SK-N-SH treated with all-trans-retinoic acid at 6 μM for 48 hours (cell line): ENCODE results near the gene ZNF764.
A peak's percentile ranks its signal among the peaks of the same experiment; 100 is the strongest.

ENCODE experiments used
- ATAC-seq: fragments of 200-7000 bp; cut with Tn5 transposase; 3 replicates; pipeline ENCODE4 v1.9.1; 2020; ENCODE audit warnings: mild to moderate bottlenecking, moderate library complexity
- ARNTL ChIP-seq: fragments of 450-650 bp; formaldehyde crosslinking; IDR thresholded peaks from 2 replicates; pipeline ENCODE4 v1.5.0; 2020; ENCODE audit warnings: low read depth, mild to moderate bottlenecking, moderate library complexity, borderline replicate concordance
- BACH2 ChIP-seq: fragments of 250-450 bp; sonication (Bioruptor Pico); IDR thresholded peaks from 2 replicates; pipeline ENCODE4 v1.9.0; 2021; ENCODE audit warnings: mild to moderate bottlenecking, borderline replicate concordance
- CREB5 ChIP-seq: fragments of 250-450 bp; sonication (Bioruptor Pico); IDR thresholded peaks from 2 replicates; pipeline ENCODE4 v1.5.1; 2020; ENCODE audit warnings: low read depth, mild to moderate bottlenecking, moderate library complexity
- CSDC2 ChIP-seq: fragments of 250-450 bp; sonication (Bioruptor Pico); IDR thresholded peaks from 2 replicates; pipeline ENCODE4 v1.5.0; 2020; ENCODE audit warnings: mild to moderate bottlenecking, moderate library complexity
- CSRNP3 ChIP-seq: fragments of 250-450 bp; sonication (Bioruptor Pico); IDR thresholded peaks from 2 replicates; pipeline ENCODE4 v1.5.1; 2021; ENCODE audit warnings: mild to moderate bottlenecking, moderate library complexity
- ESRRG ChIP-seq: fragments of 250-450 bp; sonication (Bioruptor Pico); IDR thresholded peaks from 2 replicates; pipeline ENCODE4 v1.6.1; 2021; ENCODE audit warnings: mild to moderate bottlenecking
- GLIS3 ChIP-seq: fragments of 250-450 bp; sonication (Bioruptor Pico); IDR thresholded peaks from 2 replicates; pipeline ENCODE4 v1.5.0; 2020; ENCODE audit warnings: mild to moderate bottlenecking, moderate library complexity
- OSR1 ChIP-seq: fragments of 250-450 bp; sonication (Bioruptor Pico); IDR thresholded peaks from 2 replicates; pipeline ENCODE4 v1.8.0; 2022; ENCODE audit warnings: moderate library complexity, mild to moderate bottlenecking, inconsistent platforms
- POU6F1 ChIP-seq: fragments of 250-450 bp; sonication (Bioruptor Pico); IDR thresholded peaks from 2 replicates; pipeline ENCODE4 v1.8.0; 2021; ENCODE audit warnings: low read depth, mild to moderate bottlenecking, moderate library complexity, borderline replicate concordance
- PPARA ChIP-seq: fragments of 250-450 bp; sonication (Bioruptor Pico); IDR thresholded peaks from 2 replicates; pipeline ENCODE4 v1.5.0; 2020; ENCODE audit warnings: mild to moderate bottlenecking, borderline replicate concordance
- RARB ChIP-seq: fragments of 250-450 bp; sonication (Bioruptor Pico); IDR thresholded peaks from 2 replicates; pipeline ENCODE4 v1.8.0; 2021; ENCODE audit warnings: mild to moderate bottlenecking, moderate library complexity
- SNAI2 ChIP-seq: fragments of 250-450 bp; sonication (Bioruptor Pico); IDR thresholded peaks from 2 replicates; pipeline ENCODE4 v1.5.0; 2020; ENCODE audit warnings: mild to moderate bottlenecking, moderate library complexity
- TCF4 ChIP-seq: fragments of 250-450 bp; sonication (Bioruptor Pico); IDR thresholded peaks from 2 replicates; pipeline ENCODE4 v1.8.0; 2021; ENCODE audit warnings: mild to moderate bottlenecking, moderate library complexity, borderline replicate concordance
- TOX ChIP-seq: fragments of 250-450 bp; sonication (Bioruptor Pico); IDR thresholded peaks from 2 replicates; pipeline ENCODE4 v1.8.0; 2021; ENCODE audit warnings: mild to moderate bottlenecking, moderate library complexity, borderline replicate concordance
- ZC3H10 ChIP-seq: fragments of 250-450 bp; sonication (Bioruptor Pico); IDR thresholded peaks from 2 replicates; pipeline ENCODE4 v1.5.1; 2021; ENCODE audit warnings: mild to moderate bottlenecking, moderate library complexity
- ZFP3 ChIP-seq: fragments of 250-450 bp; sonication (Bioruptor Pico); IDR thresholded peaks from 2 replicates; pipeline ENCODE4 v1.5.0; 2020; ENCODE audit warnings: mild to moderate bottlenecking, moderate library complexity
- ZFP30 ChIP-seq: fragments of 450-650 bp; formaldehyde crosslinking; IDR thresholded peaks from 2 replicates; pipeline ENCODE4 v1.5.0; 2022; ENCODE audit warnings: mild to moderate bottlenecking, moderate library complexity
- ZNF565 ChIP-seq: fragments of 450-650 bp; formaldehyde crosslinking; conservative IDR thresholded peaks from 2 replicates; pipeline ENCODE4 v1.5.0; 2020; ENCODE audit warnings: low read depth, mild to moderate bottlenecking, moderate library complexity
- ZNF70 ChIP-seq: fragments of 450-650 bp; formaldehyde crosslinking; IDR thresholded peaks from 2 replicates; pipeline ENCODE4 v1.5.0; 2020; ENCODE audit warnings: mild to moderate bottlenecking, moderate library complexity
- ZNF8 ChIP-seq: fragments of 450-650 bp; formaldehyde crosslinking; IDR thresholded peaks from 2 replicates; pipeline ENCODE4 v1.5.0; 2020; ENCODE audit warnings: mild to moderate bottlenecking, moderate library complexity
- TF ChIP-seq, protein P1 (sequence below): fragments of 250-450 bp; sonication (Bioruptor Pico); IDR thresholded peaks from 2 replicates; pipeline ENCODE4 v1.5.0; 2020; ENCODE audit warnings: mild to moderate bottlenecking, moderate library complexity

ZNF764 gene

DNA sequence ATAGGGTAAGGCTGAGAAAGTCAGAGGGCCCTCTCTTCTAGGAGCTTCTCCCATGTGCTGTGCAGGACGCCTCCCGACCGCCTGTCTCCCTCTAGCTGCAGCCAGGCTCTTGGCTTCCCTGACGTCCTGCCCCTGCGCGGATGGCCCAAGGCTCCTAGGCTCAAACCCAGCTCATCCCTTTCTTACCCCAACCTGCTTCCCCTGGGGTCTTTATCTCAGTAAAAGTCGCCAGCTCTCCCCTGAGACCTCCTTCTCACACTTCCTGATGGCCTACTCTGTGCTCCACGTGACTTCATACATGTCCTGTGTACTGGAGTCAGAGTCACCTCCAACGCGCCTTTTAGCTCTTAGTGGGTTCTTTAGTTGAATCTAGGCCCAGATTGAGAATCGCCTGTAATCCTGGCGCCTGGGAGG, 22.4 kb downstream of the ZNF764 start:
- ATAC-seq = peak; percentile 79
- no peak for TF ChIP-seq CSRNP3 (CRISPR knock-in tag)
- TF ChIP-seq ZNF8 = no peak
- no peak for TF ChIP-seq ZC3H10 (CRISPR knock-in tag)
- no peak for TF ChIP-seq PPARA (CRISPR knock-in tag)

- ATAC-seq = peak; percentile 10
- TF ChIP-seq RARB = no peak
- no peak for TF ChIP-seq POU6F1 (CRISPR knock-in tag)
Observed at GRCh38 chr16:30535106-30535776, 22.9 kb downstream of the ZNF764 start.

- TF ChIP-seq ARNTL = no peak
- no peak for TF ChIP-seq CREB5 (CRISPR knock-in tag)
- TF ChIP-seq CSRNP3 (CRISPR knock-in tag) = no peak
- TF ChIP-seq TCF4 (CRISPR knock-in tag) = no peak
- TF ChIP-seq, protein P1, sequence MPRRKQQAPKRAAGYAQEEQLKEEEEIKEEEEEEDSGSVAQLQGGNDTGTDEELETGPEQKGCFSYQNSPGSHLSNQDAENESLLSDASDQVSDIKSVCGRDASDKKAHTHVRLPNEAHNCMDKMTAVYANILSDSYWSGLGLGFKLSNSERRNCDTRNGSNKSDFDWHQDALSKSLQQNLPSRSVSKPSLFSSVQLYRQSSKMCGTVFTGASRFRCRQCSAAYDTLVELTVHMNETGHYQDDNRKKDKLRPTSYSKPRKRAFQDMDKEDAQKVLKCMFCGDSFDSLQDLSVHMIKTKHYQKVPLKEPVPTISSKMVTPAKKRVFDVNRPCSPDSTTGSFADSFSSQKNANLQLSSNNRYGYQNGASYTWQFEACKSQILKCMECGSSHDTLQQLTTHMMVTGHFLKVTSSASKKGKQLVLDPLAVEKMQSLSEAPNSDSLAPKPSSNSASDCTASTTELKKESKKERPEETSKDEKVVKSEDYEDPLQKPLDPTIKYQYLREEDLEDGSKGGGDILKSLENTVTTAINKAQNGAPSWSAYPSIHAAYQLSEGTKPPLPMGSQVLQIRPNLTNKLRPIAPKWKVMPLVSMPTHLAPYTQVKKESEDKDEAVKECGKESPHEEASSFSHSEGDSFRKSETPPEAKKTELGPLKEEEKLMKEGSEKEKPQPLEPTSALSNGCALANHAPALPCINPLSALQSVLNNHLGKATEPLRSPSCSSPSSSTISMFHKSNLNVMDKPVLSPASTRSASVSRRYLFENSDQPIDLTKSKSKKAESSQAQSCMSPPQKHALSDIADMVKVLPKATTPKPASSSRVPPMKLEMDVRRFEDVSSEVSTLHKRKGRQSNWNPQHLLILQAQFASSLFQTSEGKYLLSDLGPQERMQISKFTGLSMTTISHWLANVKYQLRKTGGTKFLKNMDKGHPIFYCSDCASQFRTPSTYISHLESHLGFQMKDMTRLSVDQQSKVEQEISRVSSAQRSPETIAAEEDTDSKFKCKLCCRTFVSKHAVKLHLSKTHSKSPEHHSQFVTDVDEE = 0 out of 2 replicates have a peak, but pooled peaks have one; percentile 24
- TF ChIP-seq RARB = no peak
- peak; percentile 90 for ATAC-seq
Observed at GRCh38 chr16:30534368-30535105, 23.6 kb downstream of the ZNF764 start, which contains the start of gene ZNF747. ZNF747 (minus strand) TSS chr16:30534858; CDS start chr16:30534679, 179 bp downstream.

- TF ChIP-seq TCF4 (CRISPR knock-in tag) (no peak), ESRRG (CRISPR knock-in tag) (no peak), ZFP30 (no peak), ZFP3 (no peak), TOX (CRISPR knock-in tag) (no peak), ZC3H10 (CRISPR knock-in tag) (no peak), OSR1 (CRISPR knock-in tag) (no peak), CSRNP3 (CRISPR knock-in tag) (no peak), ZNF8 (no peak), ZNF70 (CRISPR knock-in tag) (no peak), ZNF565 (CRISPR knock-in tag) (no peak), POU6F1 (CRISPR knock-in tag) (no peak), BACH2 (CRISPR knock-in tag) (no peak), GLIS3 (CRISPR knock-in tag) (no peak), SNAI2 (CRISPR knock-in tag) (no peak), CSDC2 (no peak)
- TF ChIP-seq, all 23 proteins: peak for 0
- ATAC-seq = peak; percentile 13
Observed at GRCh38 chr16:30533748-30534367, 24.3 kb downstream of the ZNF764 start.
